Islet precursor cell (in vitro differentiated cells): ENCODE measurements around the gene FOXR1.

ENCODE experiments used
- DNase-seq: peaks from one replicate; pipeline ENCODE4 v3.0.0-alpha.2; 2018

Gene FOXR1, protein sequence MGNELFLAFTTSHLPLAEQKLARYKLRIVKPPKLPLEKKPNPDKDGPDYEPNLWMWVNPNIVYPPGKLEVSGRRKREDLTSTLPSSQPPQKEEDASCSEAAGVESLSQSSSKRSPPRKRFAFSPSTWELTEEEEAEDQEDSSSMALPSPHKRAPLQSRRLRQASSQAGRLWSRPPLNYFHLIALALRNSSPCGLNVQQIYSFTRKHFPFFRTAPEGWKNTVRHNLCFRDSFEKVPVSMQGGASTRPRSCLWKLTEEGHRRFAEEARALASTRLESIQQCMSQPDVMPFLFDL

GRCh38 chr11:118971646-118972045 is at the start of gene FOXR1:
Gene FOXR1, plus strand, starts transcription at chr11:118971761. Its CDS starts 171 bp downstream, at chr11:118971932.
- no peak for DNase-seq

DNA sequence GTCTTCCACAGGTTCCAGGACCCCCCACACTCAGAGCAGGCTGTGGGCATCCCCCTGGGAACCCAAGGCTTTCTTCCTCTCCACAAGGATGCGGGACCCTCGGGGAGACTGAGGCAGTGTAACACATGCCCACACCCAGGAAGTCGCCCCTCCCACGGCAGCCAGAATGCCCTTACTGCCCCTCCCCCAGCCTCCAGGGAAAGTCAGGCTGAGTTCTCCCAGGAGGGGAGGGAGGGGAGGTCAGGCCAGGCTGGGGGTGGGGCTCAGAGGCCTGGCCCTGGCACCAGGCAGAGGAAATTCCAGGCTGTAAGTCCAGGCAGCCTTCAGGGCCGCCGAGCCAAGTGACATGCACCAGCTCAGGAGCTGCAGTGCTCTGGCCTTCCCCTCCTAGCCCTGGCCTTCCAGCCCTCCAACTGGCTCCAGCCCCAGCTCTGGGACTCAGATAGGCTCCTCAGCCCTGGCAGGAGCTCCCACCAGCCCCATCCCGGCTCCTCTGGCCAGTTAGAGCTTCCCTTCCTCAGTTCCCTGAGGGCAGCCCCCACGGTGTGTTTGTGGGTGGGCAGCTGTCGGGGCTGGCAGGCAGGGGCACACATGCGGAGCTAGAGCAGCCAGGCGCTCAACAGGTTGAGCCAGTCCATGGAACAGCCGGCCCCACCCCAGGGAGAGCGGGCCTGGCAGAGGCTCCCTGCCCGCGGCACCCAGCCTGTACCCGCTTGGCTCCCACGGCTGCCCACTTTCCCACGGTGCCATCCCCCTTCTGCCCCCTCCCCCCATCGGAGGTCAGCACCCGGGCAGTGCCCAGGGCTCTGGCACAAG is 49.4 kb upstream of the FOXR1 start:
- DNase-seq: peak; percentile 95

GRCh38 chr11:118922745-118923627 is 48.6 kb upstream of the FOXR1 start:
- DNase-seq: no peak

DNA sequence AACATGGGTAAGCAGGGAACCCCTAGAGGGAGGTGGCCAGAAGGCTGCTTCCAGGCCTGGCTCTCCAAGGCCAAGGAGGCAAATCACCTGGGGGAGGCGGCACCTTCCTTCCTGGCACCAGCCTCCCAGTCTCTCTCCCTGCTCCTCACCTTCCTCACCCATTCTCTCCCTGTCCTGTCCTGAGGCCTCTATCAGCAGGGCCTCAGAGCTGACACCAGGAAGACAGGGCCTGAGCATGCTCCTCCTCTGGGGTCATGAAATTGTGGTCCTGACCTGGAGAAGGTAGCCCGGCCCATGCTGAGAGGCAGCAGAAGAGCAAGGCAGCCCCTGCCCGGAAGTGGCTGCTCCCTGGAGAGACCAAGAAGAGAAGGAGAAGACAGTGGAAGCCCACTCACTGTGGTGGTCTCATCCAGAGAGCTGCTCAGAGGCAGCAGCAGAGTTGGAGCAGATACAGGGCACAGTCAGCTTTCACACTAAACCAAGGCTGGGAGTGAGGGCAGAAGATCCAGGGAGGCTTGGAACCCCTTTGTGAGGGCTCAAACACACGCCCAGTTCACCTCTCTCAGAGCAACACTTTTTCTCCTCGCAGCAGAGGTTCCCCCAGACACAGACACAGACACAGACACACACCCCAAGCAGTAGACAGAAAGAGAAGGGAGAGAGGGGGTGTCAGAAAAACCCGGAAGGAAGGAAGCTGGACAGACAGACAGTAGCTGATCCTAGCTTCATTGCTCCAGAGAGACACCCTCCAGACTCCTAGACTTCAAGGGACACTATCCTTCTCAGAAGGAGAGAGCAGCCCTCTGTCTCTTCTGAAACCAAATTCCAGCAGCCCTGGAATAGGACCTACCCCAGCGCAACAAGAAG is 47.6 kb upstream of the FOXR1 start:
- peak; percentile 57 for DNase-seq

DNA sequence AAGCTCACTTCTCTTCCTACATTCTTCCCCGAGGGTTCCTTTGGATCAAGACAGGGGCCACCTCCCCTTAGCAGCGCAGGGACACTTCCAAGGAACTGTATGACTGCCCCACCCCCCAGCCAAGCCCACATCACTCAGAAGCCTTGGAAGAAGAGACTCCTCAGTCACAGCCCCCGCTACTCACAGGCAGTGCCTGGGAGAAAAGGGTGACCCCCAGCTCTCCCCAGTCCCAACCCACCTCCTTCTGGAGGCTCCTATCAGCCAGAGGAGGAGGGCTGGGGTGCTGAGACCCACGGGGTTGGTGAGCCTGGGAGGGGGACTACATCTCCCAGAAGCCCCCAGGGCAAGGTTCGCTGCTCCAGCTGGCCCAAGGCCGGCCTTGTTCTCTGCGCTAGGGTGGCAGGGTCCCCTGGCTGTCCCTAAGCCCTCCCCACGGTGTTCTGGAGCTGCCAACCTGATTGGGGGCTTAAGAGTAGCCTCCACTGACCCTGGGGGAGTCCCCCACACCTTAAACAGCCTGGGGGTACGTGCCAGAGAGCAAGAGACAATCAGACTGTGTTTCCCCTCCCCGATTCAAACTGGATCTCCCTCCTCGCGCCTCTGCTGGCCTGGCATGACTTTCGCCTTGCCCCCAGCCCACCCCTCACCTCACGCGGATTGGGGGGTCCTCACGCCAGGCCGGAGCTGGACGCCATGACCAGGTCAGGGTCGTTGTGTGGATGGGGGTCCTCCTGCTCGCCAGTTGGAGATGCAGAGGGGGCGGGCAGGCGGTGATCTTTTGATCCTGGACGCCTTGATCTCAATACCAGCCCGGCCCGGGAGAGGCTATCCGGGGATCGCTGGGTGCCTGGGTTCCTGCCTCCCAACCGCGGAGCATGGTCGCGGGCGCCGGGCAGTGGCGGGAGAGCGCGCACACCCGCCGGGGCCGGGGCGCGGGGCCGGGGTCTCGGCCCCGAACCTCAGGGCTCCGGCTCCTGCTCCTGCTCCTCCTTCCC is 46.7 kb upstream of the FOXR1 start:
- peak; percentile 79 for DNase-seq

GRCh38 chr11:118927554-118928100 is 43.9 kb upstream of the FOXR1 start:
- DNase-seq: no peak

DNA sequence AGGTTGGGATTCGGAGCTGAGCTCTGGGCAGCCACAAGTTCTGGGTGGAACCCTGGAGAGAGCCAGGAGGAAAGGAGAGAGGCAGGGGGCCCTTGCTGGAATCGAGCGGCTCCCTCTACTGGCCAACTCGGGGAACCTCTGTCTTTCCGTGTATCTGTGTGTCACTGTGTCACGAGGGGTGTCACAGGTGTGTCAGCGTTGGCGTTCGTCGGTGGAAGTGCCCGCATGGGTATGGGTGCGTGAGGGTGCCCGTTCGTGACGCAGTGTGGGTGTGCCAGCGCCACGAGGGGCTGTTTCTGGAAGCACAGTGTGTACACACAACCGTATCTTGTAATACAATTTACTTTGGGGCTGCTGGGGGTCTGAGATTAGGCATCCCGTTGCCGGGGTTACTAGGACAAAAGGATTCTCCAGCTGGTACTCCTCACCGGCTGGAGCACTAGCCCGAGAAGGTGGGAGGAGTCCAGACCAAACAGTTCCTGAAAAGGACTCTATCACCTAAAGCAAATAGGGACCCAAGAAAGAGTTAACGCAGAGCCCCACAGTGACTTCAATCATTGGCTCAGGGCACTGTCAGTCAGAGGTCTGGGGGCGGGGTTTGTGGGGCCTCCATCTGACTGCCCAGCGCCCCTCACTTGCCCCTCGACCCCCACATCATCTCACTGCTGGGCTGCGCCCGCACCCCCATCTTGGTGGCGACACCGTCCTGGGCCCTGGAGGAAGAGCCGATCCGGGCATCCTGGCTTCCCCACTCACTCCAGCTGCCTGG is 43.3 kb upstream of the FOXR1 start:
- DNase-seq: peak; percentile 96

DNA sequence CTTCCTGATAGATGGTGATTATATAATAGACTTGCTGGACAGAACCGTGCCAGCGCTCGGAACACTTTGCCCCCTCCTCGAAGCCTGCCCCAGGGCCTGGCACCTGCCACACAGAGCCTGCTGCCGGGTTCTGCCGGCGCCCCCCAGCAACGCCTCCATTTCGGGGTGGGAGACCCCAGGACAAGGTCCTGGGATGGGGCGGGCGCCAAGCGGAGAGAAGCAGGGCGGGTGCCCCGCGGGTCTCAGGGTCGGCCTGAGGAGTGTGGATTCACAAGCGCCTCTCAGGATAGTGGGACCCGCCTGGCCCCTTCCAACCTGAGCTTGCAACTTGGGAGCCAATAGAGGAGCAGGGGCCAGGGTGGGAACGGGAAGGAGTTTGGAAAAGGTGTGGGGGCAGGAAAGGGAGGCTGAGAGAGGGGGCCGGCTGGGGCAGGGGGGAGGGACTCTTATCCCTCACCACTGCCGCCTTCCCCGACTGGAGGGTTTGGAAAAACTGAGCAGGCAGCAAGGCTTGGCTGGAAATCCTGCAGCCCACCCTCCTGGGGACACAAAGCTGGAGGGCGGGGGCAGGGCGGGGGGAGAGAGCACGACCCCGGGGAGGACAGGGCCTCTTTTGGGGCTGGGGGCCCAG is 42.6 kb upstream of the FOXR1 start:
- no peak for DNase-seq

- DNase-seq: peak; percentile 97
Measured at GRCh38 chr11:118929501-118930093, 42.0 kb upstream of the FOXR1 start.

DNA sequence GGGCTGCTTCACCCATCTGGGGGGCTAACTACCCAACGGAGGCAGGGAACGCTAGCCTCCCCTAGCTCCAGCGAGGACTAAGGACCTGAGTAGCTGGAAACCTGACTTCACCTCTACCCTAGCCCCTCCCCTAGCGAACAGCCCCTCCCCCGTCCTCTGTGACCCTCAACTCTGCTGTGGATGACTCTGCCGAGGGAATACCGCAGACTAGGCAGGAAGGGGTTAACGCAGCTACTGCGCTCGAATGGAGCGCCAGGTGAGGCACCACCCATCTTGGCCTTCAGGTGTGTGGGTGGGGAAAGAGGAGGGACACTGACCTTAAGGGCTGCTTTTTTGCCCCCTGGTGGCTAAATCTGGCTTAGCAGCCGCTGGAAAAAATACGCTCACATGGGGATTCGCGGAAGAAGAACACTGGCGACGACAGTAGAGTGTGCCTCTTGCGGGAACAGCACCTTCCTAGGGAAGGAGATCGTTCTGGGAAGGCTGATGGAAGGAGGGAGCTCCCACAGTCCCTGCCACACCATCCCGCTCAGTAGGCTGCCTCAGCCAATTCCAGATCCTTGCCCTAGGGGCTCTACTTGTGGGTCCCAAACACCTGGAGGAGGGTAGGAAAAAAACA is 41.4 kb upstream of the FOXR1 start:
- peak; percentile 98 for DNase-seq

- DNase-seq: no peak
Measured at GRCh38 chr11:118931571-118931970, 40.0 kb upstream of the FOXR1 start.

- DNase-seq: no peak
Measured at GRCh38 chr11:118933486-118933885, 38.1 kb upstream of the FOXR1 start.

- DNase-seq: no peak
Measured at GRCh38 chr11:118935376-118935775, 36.2 kb upstream of the FOXR1 start.

DNA sequence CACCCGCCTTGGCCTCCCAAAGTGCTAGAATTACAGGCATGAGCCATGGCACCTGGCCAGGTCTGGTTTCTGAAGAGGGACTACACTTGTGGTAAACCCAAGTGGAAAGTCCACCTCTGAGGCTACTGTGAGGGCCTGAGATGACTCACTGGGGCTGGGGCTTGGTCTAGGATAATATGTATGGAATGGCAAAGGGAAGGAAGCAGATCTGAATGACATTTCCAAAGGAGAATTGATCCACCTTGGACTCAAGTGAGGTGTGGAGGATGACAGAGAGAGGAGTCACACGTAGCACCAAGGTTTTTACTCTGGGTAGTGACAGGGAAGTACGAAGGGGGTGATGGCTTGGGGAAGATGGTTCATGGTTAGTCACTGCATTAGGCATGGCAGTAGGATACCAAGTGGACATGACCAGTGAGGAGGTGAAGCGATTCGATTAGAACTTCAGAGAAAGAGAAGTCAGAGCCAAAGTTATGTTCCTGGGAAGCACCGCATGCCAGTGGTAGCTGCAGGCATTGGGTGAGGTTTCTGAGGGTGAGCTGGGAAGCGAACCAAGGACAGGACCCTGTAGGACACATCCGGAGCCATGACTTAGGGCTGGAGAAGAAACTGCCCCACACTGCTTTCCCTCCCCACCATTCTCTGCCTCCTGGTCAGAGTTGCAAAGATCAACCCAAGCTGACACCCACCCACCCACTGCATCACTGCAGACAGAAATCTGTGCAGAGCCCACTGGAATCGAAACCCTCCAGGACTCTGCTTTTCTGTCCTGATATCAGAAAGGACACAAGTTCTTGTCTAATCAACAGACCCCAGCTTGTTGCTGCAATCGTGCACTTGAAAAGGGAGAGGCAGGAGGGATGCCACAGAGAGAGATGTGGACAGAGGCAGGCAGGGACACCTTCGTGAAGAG is 32.8 kb upstream of the FOXR1 start:
- peak; percentile 72 for DNase-seq

DNA sequence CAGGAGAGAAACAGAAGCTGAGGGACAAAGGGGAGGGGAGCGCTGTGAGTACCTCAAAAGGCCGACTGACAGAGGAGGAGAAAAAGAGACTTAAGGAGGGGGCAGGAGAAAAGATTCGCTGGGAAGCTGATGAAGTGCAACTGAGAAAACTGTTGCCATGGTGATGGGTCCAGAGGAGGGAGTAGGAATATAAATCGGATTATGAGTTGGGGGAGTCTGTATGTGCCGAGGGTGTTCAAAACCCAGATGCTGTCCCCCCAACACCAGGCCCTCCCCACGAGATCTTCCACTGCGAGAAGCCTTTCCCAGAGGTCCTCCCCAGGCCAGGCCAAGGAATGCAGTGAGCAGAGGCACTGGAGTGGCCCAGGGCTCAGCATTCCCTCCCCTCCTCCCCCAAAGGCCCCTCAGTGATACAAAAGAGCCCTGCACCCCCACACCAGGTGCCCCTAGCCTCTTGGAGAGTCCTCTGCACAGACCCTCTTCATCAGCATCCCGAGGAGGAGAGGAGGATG is 32.1 kb upstream of the FOXR1 start:
- no peak for DNase-seq

DNA sequence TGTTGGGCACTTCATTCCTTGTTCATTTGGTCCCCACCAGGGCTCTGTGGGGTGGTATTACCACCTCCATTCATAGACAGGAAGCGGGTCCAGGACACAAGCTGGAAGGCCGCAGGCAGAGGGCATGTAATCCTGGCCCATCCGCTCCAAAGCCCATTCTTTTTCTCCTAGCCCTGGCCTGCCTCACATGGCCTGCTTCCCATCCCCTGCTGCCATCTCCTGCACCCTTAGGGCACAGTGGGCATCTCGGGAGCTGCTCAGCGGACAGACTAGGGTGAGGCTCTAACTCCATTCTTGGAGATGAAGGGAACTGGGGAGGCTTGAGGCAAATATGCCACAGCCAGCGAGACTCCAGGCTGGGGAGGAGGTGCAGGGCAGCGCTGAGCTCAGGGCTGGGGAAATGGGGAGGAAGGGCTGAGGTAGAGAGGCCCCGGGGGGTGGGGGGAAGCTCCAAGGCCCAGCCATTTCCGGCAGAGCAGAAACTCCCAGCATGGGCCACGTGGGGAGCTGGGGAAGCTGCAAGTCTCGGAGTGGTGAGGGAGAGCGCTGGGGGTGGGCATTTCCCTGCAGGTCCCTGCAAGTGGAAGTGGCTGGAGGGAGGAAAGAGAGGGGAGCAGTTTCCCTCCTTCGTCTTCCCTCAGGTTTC is 31.5 kb upstream of the FOXR1 start:
- peak; percentile 74 for DNase-seq

DNA sequence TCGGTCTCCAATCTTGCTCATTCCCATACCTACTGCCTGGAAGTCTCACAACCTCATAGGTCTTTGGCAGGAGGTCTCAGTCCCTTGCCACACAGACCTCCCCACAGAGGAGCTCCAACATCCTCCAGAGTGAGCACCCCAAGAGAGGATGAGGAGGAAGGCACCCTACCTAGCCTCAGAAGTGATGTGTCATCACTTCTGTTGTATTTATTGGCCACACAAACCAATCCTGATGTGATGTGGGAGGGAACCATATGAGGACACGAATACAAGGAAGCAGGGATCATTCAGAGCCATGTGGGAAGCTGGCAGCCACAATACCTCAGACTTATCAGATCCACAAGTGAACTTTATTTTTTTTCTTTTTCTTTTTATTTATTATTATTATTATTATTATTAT is 24.5 kb upstream of the FOXR1 start:
- DNase-seq: no peak
